ENCODE results near the gene LKAAEAR1. TPM values are rescaled to one million over a fixed set of nuclear protein-coding genes. Genes with fewer than 3 reads are reported as not detected.

Gene LKAAEAR1
- total and polyA plus RNA-seq, 2 of the 13 experiments (the other 11 are each of a cell fraction or from before 2014, with no cell fraction given) = not detected

- TF ChIP-seq ZBTB33 (CRISPR knock-in tag; IDR thresholded peaks at IDR 0.05) (no peak), GTF3A (CRISPR knock-in tag; conservative IDR thresholded peaks at IDR 0.05) (no peak), ZNF746 (CRISPR knock-in tag; IDR thresholded peaks at IDR 0.05) (no peak), PCBP1 (IDR thresholded peaks at IDR 0.05; ENCODE audit: borderline replicate concordance, low read depth, low read length) (peak; percentile 84), ZNF747 (CRISPR knock-in tag; IDR thresholded peaks at IDR 0.05; ENCODE audit: borderline replicate concordance) (no peak), SNAPC2 (CRISPR knock-in tag; IDR thresholded peaks at IDR 0.05) (no peak), GATA4 (IDR thresholded peaks at IDR 0.05; ENCODE audit: borderline replicate concordance, low read depth) (no peak), MED13 (CRISPR knock-in tag; IDR thresholded peaks at IDR 0.05) (no peak), TRAFD1 (CRISPR knock-in tag; IDR thresholded peaks at IDR 0.05; ENCODE audit: borderline replicate concordance) (no peak), ZNF691 (CRISPR knock-in tag; IDR thresholded peaks at IDR 0.05; ENCODE audit: borderline replicate concordance, low read depth) (no peak; the same call in 1 of the 2 replicates), KAT8 (CRISPR knock-in tag; IDR thresholded peaks at IDR 0.05) (peak; percentile 33; the same call in 1 of the 2 replicates), PAF1 (CRISPR knock-in tag; IDR thresholded peaks at IDR 0.05) (no peak), ATF7-NPFF (CRISPR knock-in tag; IDR thresholded peaks at IDR 0.05; ENCODE audit: low read depth) (no peak), ZNF326 (CRISPR knock-in tag; IDR thresholded peaks at IDR 0.05; ENCODE audit: borderline replicate concordance) (no peak), HOXA3 (CRISPR knock-in tag; IDR thresholded peaks at IDR 0.05) (no peak), SNRNP70 (IDR thresholded peaks at IDR 0.05; ENCODE audit: low read depth, low read length) (no peak), PAXIP1 (CRISPR knock-in tag; conservative IDR thresholded peaks at IDR 0.05) (peak; percentile 21; the same call in 1 of the 2 replicates), ZFX (CRISPR knock-in tag; IDR thresholded peaks at IDR 0.05; ENCODE audit: low read depth) (no peak), ZFP36L1 (CRISPR knock-in tag; IDR thresholded peaks at IDR 0.05) (no peak), NR2F2 (IDR thresholded peaks at IDR 0.05; ENCODE audit: borderline replicate concordance, low read depth) (no peak), ZNF790 (CRISPR knock-in tag; IDR thresholded peaks at IDR 0.05; ENCODE audit: borderline replicate concordance) (no peak), NPAS2 (CRISPR knock-in tag; IDR thresholded peaks at IDR 0.05; ENCODE audit: borderline replicate concordance) (no peak), MLLT10 (CRISPR knock-in tag; IDR thresholded peaks at IDR 0.05) (no peak), ZNF713 (CRISPR knock-in tag; IDR thresholded peaks at IDR 0.05) (no peak)
Measured at GRCh38 chr20:64083378-64083803, 807 bp downstream of the LKAAEAR1 start (continued).

Measured in HepG2 (cell line).